GM21576 (cell line): ENCODE results near the gene CFAP157.
"Not testable (repeated sequence)": the region's sequence is repeated elsewhere in the genome, so short reads cannot be mapped to it uniquely, and the experiment has no call there.

ENCODE experiments used
- ATAC-seq: cut with Tn5 transposase; IDR thresholded peaks from one replicate; pipeline ENCODE4 v1.9.1; 2021; ENCODE audit warnings: mild to moderate bottlenecking, moderate library complexity; ENCODE audit not compliant: unreplicated experiment

Gene CFAP157

DNA sequence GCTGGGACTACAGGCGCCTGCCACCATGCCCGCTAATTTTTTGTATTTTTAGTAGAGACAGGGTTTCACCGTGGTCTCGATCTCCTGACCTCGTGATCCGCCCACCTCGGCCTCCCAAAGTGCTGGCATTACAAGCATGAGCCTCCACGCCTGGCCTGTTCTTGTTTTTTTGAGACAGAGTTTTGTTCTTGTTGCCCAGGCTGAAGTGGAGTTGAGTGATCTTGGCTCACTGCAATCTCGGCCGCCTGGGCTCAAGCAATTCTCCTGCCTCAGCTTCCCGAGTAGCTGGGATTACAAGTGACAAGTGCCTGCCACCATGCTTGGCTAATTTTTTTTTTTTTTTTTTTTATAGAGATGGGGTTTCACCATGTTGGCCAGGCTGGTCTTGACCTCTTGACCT, 50.0 kb downstream of the CFAP157 start:
- ATAC-seq, result not testable (repeated sequence)

- no peak for ATAC-seq
Observed at GRCh38 chr9:127758843-127759242, 52.1 kb downstream of the CFAP157 start.

- no peak for ATAC-seq
Observed at GRCh38 chr9:127761061-127761460, 54.3 kb downstream of the CFAP157 start.

GRCh38 chr9:127761491-127761956, 54.7 kb downstream of the CFAP157 start:
- ATAC-seq, result no peak

- ATAC-seq, result no peak
Observed at GRCh38 chr9:127762111-127762676, 55.4 kb downstream of the CFAP157 start.

GRCh38 chr9:127763918-127764384, 57.2 kb downstream of the CFAP157 start:
- no peak for ATAC-seq

- no peak for ATAC-seq
Observed at GRCh38 chr9:127765418-127765817, 58.6 kb downstream of the CFAP157 start.
